HCT116 (cell line): ENCODE data around the gene PSMD2. TPM values are rescaled to one million over a fixed set of nuclear protein-coding genes. Genes with fewer than 3 reads are reported as not detected.

Experiments used
- ATAC-seq: fragments of 200-7000 bp; cut with Tn5 transposase; 2 replicates; pipeline ENCODE4 v1.9.1; 2020; ENCODE audit warnings: mild to moderate bottlenecking, moderate library complexity
- BruUV-seq: library from RNA; stranded (reverse); fragments of 400-500 nt; replicated peaks from 2 replicates; lab custom pipeline; 2021; lab: Mats Ljungman, UMichigan
- CTCF ChIA-PET: fragments of 300-600 bp; sonication (Branson Sonifier 250); formaldehyde crosslinking; loops from one replicate; lab custom pipeline; 2021; ENCODE audit warnings: antibody characterized with exemption; lab: Charles Lee
- POLR2A ChIA-PET: fragments of 300-600, 350-600 bp; sonication (Branson Sonifier 250); formaldehyde crosslinking; loops from one replicate; lab custom pipeline; 2021; ENCODE audit warnings: antibody characterized with exemption; lab: Charles Lee
- RAD21 ChIA-PET, 2 experiments: fragments of 300-600 bp; sonication (Branson Sonifier 250); formaldehyde crosslinking; loops; one replicate each; lab custom pipeline; 2023; ENCODE audit warnings: low total read pairs in 2 of 2; ENCODE audit not compliant: uncharacterized antibody in 2 of 2, unreplicated experiment in 2 of 2, low non-redundant PET in 1 of 2; lab: Charles Lee
- DNase-seq: peaks from one replicate; pipeline ENCODE4 v3.0.0-alpha.2; 2010; ENCODE audit warnings: low read depth, low spot score
- H2AFZ ChIP-seq: fragments of 200-600 bp; shearing (Covaris generic), sonication (generic); 2 replicates; pipeline ENCODE4 v1.6.1; 2017; ENCODE audit warnings: low read depth, mixed run types, mixed read lengths, antibody characterized with exemption, low read length; ENCODE audit not compliant: poor library complexity, severe bottlenecking
- H3K27ac ChIP-seq: 2 replicates; pipeline ENCODE4 v1.5.1; 2012; ENCODE audit warnings: low read depth, low read length
- H3K27me3 ChIP-seq: fragments of 200-600 bp; sonication (generic); 2 replicates; pipeline ENCODE4 v1.6.1; 2016; ENCODE audit warnings: mixed run types, low read length, mixed read lengths; ENCODE audit not compliant: insufficient read depth
- H3K36me3 ChIP-seq, 2 experiments: fragments of 200-500 bp in 1 of 2; fragments of 200-600 bp in 1 of 2; sonication (Bioruptor generic) in 1 of 2; sonication (generic) in 1 of 2; 2 replicates each; pipeline versions ENCODE4 v1.5.1 to v1.6.1; 2014 to 2016; ENCODE audit warnings: low read length in 2 of 2, inconsistent platforms in 1 of 2, mixed read lengths in 1 of 2, mixed run types in 1 of 2; ENCODE audit not compliant: insufficient read depth in 2 of 2, control insufficient read depth in 1 of 2
- H3K4me1 ChIP-seq, 2 experiments: fragments of 200-600 bp in 1 of 2; sonication (generic) in 1 of 2; 2 replicates each; pipeline versions ENCODE4 v1.5.1 to v1.6.1; 2012 to 2017; ENCODE audit warnings: low read length in 2 of 2, inconsistent platforms in 1 of 2, mild to moderate bottlenecking in 1 of 2, mixed read lengths in 1 of 2, mixed run types in 1 of 2, moderate library complexity in 1 of 2; ENCODE audit not compliant: insufficient read depth in 2 of 2, control insufficient read depth in 1 of 2
- H3K4me2 ChIP-seq: fragments of 200-600 bp; sonication (generic); 2 replicates; pipeline ENCODE4 v1.6.1; 2017; ENCODE audit warnings: mixed run types, low read length, mixed read lengths
- H3K4me3 ChIP-seq, 2 experiments: fragments of 200-600 bp in 1 of 2; sonication (generic) in 1 of 2; replicated peaks in 1 of 2; 2 replicates each; pipeline ENCODE4 v1.5.1; 2011 to 2016; ENCODE audit warnings: low read length in 2 of 2, control low read depth in 1 of 2, low read depth in 1 of 2, mild to moderate bottlenecking in 1 of 2, mixed read lengths in 1 of 2, mixed run types in 1 of 2
- H3K79me2 ChIP-seq: fragments of 200-600 bp; sonication (generic); 2 replicates; pipeline ENCODE4 v1.6.1; 2017; ENCODE audit warnings: mild to moderate bottlenecking, mixed run types, low read length, moderate library complexity, mixed read lengths; ENCODE audit not compliant: insufficient read depth
- H3K9ac ChIP-seq: fragments of 200-600 bp; sonication (generic); 2 replicates; pipeline ENCODE4 v1.6.1; 2016; ENCODE audit warnings: low read length, mixed read lengths
- H3K9me2 ChIP-seq: fragments of 200-600 bp; sonication (generic), shearing (Covaris generic); 2 replicates; pipeline ENCODE4 v1.6.1; 2017; ENCODE audit warnings: mixed run types, mild to moderate bottlenecking, moderate library complexity; ENCODE audit not compliant: insufficient read depth
- H3K9me3 ChIP-seq, 2 experiments: fragments of 200-500 bp in 1 of 2; fragments of 200-600 bp in 1 of 2; sonication (Bioruptor generic) in 1 of 2; sonication (generic) in 1 of 2; 2 replicates each; pipeline ENCODE4 v1.6.1; 2014 to 2017; ENCODE audit warnings: low read length in 2 of 2, mixed read lengths in 2 of 2, inconsistent platforms in 1 of 2, low read depth in 1 of 2, mild to moderate bottlenecking in 1 of 2, mixed run types in 1 of 2, moderate library complexity in 1 of 2; ENCODE audit not compliant: control insufficient read depth in 1 of 2, insufficient read depth in 1 of 2
- H4K20me1 ChIP-seq: fragments of 200-600 bp; sonication (generic), shearing (Covaris generic); 2 replicates; pipeline ENCODE4 v1.6.1; 2017; ENCODE audit warnings: mixed run types, mild to moderate bottlenecking, moderate library complexity; ENCODE audit not compliant: insufficient read depth
- CEBPB ChIP-seq: IDR thresholded peaks from 2 replicates; pipeline ENCODE4 v1.6.1; 2012; ENCODE audit warnings: low read depth
- CTCF ChIP-seq, 3 experiments: fragments of 200-600 bp in 1 of 3; sonication (generic) in 1 of 3; IDR thresholded peaks in 2 of 3; conservative IDR thresholded peaks in 1 of 3; 2 replicates each; pipeline ENCODE4 v1.5.1; 2012 to 2017; ENCODE audit warnings: low read depth in 2 of 3, low read length in 2 of 3, antibody characterized with exemption in 1 of 3, borderline replicate concordance in 1 of 3, control low read depth in 1 of 3, mild to moderate bottlenecking in 1 of 3, mixed read lengths in 1 of 3, mixed run types in 1 of 3, moderate library complexity in 1 of 3; ENCODE audit not compliant: insufficient read depth in 1 of 3
- EGR1 ChIP-seq: IDR thresholded peaks from 2 replicates; pipeline ENCODE4 v1.6.1; 2012; ENCODE audit warnings: low read depth
- ELF1 ChIP-seq: IDR thresholded peaks from 2 replicates; pipeline ENCODE4 v1.6.1; 2012; ENCODE audit warnings: low read depth, borderline replicate concordance
- EZH2 ChIP-seq: fragments of 200-600 bp; sonication (generic); IDR thresholded peaks from 2 replicates; pipeline ENCODE4 v1.6.1; 2017; ENCODE audit warnings: antibody characterized with exemption, mixed run types
- EZH2phosphoT487 ChIP-seq: fragments of 200-600 bp; IDR thresholded peaks from 2 replicates; pipeline ENCODE4 v1.6.1; 2018; ENCODE audit warnings: antibody characterized with exemption, borderline replicate concordance
- JUND ChIP-seq: IDR thresholded peaks from 2 replicates; pipeline ENCODE4 v1.6.1; 2012
- POLR2A ChIP-seq: IDR thresholded peaks from 2 replicates; pipeline ENCODE4 v1.7.0; 2011; ENCODE audit warnings: borderline replicate concordance; ENCODE audit not compliant: insufficient read depth, insufficient read length; ENCODE audit errors: extremely low read depth
- POLR2AphosphoS5 ChIP-seq: IDR thresholded peaks from 2 replicates; pipeline ENCODE4 v1.6.1; 2011; ENCODE audit warnings: mild to moderate bottlenecking, low read depth, low read length, moderate library complexity
- SIN3A ChIP-seq: IDR thresholded peaks from 2 replicates; pipeline ENCODE4 v1.6.1; 2012; ENCODE audit warnings: low read depth
- SP1 ChIP-seq: IDR thresholded peaks from 2 replicates; pipeline ENCODE4 v1.6.1; 2012; ENCODE audit warnings: low read depth
- YY1 ChIP-seq: IDR thresholded peaks from 2 replicates; pipeline ENCODE4 v1.6.1; 2011; ENCODE audit warnings: low read length, low read depth, moderate library complexity, mild to moderate bottlenecking; ENCODE audit not compliant: insufficient replicate concordance; ENCODE audit errors: extremely low read depth
- ZFX ChIP-seq: fragments of 450-650 bp; IDR thresholded peaks from 2 replicates; pipeline ENCODE4 v1.6.1; 2017
- ZNF274 ChIP-seq: fragments of 200-500 bp; sonication (Bioruptor generic); IDR thresholded peaks from 2 replicates; pipeline ENCODE4 v1.6.1; 2014; ENCODE audit warnings: mild to moderate bottlenecking, low read depth, low read length, inconsistent platforms
- intact Hi-C: fragments of 100-400 bp; cut with micrococcal nuclease; formaldehyde crosslinking; loops from 2 replicates; pipeline ENCODE4 v1.10.0; 2022
- total RNA-seq: library from RNA; stranded (reverse); gene quantifications from one replicate; pipeline ENCODE4 v1.2.1, GENCODE V29; 2021; ENCODE audit not compliant: unreplicated experiment
- TF ChIP-seq, protein P1 (sequence below): IDR thresholded peaks from 2 replicates; pipeline ENCODE4 v1.6.1; 2012
- TF ChIP-seq, protein P2 (sequence below): IDR thresholded peaks from 2 replicates; pipeline ENCODE4 v1.6.1; 2012
- TF ChIP-seq, protein P3 (sequence below): IDR thresholded peaks from 2 replicates; pipeline ENCODE4 v1.6.1; 2012; ENCODE audit warnings: low read depth
- TF ChIP-seq, protein P4 (sequence below): IDR thresholded peaks from 2 replicates; pipeline ENCODE4 v1.6.1; 2011; ENCODE audit warnings: mild to moderate bottlenecking, low read length, moderate library complexity; ENCODE audit not compliant: insufficient replicate concordance; ENCODE audit errors: extremely low read depth

Gene PSMD2
- total RNA-seq, 1 experiment from 2014 or later: 402 TPM

DNA sequence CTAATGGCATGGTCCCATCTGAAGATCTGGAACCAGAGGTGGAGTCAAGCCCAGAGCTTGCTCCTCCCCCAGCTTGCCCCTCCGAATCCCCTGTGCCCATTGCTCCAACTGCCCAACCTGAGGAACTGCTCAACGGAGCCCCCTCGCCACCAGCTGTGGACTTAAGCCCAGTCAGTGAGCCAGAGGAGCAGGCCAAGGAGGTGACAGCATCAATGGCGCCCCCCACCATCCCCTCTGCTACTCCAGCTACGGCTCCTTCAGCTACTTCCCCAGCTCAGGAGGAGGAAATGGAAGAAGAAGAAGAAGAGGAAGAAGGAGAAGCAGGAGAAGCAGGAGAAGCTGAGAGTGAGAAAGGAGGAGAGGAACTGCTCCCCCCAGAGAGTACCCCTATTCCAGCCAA lies 22.6 kb downstream of the PSMD2 start:
- intact Hi-C loops: no loop called here
- ChIA-PET CTCF (no interaction called here), POLR2A (no interaction called here), RAD21 (no interaction called here)
- Histone ChIP-seq H3K9me2 (no peaks in the 10 kb centered on the region), H3K79me2 (peaks cover 99% of the 10 kb centered on the region), H3K9me3 (no peaks in the 10 kb centered on the region), H3K27me3 (no peaks in the 10 kb centered on the region), H2AFZ (no peak overlapping the region), H3K36me3 (peaks cover 61 to 79% of the 10 kb centered on the region in 2 experiments), H3K4me1 (peaks cover 36 to 42% of the 10 kb centered on the region in 2 experiments), H3K4me2 (no peak overlapping the region), H4K20me1 (peaks cover 33% of the 10 kb centered on the region; the same call in 1 of the 2 replicates), H3K27ac (peak overlapping the region; percentile 22; the same call in 1 of the 2 replicates), H3K9ac (no peak overlapping the region), H3K4me3 (no peak overlapping the region)
- TF ChIP-seq EGR1: no peak
- TF ChIP-seq ZNF274: no peak
- TF ChIP-seq, protein P1, sequence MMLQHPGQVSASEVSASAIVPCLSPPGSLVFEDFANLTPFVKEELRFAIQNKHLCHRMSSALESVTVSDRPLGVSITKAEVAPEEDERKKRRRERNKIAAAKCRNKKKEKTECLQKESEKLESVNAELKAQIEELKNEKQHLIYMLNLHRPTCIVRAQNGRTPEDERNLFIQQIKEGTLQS: no peak
- TF ChIP-seq EZH2: no peak
- no peak for TF ChIP-seq JUND
- TF ChIP-seq CEBPB: no peak
- no peak for TF ChIP-seq YY1
- no peak for TF ChIP-seq POLR2AphosphoS5
- no peak for TF ChIP-seq SP1
- TF ChIP-seq, protein P2, sequence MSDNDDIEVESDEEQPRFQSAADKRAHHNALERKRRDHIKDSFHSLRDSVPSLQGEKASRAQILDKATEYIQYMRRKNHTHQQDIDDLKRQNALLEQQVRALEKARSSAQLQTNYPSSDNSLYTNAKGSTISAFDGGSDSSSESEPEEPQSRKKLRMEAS: no peak
- TF ChIP-seq SIN3A: no peak
- no peak for TF ChIP-seq ELF1
- TF ChIP-seq, protein P3, sequence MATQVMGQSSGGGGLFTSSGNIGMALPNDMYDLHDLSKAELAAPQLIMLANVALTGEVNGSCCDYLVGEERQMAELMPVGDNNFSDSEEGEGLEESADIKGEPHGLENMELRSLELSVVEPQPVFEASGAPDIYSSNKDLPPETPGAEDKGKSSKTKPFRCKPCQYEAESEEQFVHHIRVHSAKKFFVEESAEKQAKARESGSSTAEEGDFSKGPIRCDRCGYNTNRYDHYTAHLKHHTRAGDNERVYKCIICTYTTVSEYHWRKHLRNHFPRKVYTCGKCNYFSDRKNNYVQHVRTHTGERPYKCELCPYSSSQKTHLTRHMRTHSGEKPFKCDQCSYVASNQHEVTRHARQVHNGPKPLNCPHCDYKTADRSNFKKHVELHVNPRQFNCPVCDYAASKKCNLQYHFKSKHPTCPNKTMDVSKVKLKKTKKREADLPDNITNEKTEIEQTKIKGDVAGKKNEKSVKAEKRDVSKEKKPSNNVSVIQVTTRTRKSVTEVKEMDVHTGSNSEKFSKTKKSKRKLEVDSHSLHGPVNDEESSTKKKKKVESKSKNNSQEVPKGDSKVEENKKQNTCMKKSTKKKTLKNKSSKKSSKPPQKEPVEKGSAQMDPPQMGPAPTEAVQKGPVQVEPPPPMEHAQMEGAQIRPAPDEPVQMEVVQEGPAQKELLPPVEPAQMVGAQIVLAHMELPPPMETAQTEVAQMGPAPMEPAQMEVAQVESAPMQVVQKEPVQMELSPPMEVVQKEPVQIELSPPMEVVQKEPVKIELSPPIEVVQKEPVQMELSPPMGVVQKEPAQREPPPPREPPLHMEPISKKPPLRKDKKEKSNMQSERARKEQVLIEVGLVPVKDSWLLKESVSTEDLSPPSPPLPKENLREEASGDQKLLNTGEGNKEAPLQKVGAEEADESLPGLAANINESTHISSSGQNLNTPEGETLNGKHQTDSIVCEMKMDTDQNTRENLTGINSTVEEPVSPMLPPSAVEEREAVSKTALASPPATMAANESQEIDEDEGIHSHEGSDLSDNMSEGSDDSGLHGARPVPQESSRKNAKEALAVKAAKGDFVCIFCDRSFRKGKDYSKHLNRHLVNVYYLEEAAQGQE: no peak
- no peak for TF ChIP-seq POLR2A
- TF ChIP-seq CTCF (IDR thresholded peaks at IDR 0.05 in 2 of 3, conservative IDR thresholded peaks at IDR 0.05 in 1 of 3; ENCODE audit: borderline replicate concordance in 1 of 3, insufficient read depth in 1 of 3, low read depth in 2 of 3, low read length in 2 of 3): no peak
- TF ChIP-seq, protein P4, sequence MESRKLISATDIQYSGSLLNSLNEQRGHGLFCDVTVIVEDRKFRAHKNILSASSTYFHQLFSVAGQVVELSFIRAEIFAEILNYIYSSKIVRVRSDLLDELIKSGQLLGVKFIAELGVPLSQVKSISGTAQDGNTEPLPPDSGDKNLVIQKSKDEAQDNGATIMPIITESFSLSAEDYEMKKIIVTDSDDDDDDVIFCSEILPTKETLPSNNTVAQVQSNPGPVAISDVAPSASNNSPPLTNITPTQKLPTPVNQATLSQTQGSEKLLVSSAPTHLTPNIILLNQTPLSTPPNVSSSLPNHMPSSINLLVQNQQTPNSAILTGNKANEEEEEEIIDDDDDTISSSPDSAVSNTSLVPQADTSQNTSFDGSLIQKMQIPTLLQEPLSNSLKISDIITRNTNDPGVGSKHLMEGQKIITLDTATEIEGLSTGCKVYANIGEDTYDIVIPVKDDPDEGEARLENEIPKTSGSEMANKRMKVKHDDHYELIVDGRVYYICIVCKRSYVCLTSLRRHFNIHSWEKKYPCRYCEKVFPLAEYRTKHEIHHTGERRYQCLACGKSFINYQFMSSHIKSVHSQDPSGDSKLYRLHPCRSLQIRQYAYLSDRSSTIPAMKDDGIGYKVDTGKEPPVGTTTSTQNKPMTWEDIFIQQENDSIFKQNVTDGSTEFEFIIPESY: no peak
- TF ChIP-seq ZFX: no peak
- no peak for TF ChIP-seq EZH2phosphoT487
- no peak for ATAC-seq
- no TSS peak for BruUV-seq
- no peak for DNase-seq
